ENCODE results near the gene PDZRN3. TPM values are rescaled to one million over a fixed set of nuclear protein-coding genes. Genes with fewer than 3 reads are reported as not detected.

Gene PDZRN3
- total and polyA plus RNA-seq, 8 donors, result 4.5 to 10.9 (median 7.4) TPM

DNA sequence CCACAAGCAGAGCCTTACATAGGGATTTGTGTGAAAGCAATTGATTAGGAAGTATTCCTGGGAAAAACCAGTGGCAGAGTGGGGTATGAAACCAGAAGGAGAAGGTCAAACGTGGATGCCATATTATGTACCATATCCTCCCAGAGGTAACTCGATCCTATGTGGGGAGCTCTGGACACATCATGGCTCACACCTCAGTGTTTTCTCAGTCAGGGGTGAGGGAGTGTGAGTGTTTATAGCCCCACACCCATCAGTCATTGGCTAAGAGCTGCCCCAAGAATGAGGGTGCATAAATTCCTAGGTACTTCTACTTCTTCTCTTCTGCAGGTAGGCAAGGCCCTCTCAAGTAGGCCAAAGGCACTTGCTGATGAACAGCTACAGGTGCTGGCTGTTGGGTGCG is 28.2 kb upstream of the PDZRN3 start:
- H3K4me1 ChIP-seq, result no peaks in the 10 kb centered on the region
- no peak overlapping the region for H3K27ac ChIP-seq
- no peak for TF ChIP-seq CTCF (IDR thresholded peaks at IDR 0.05)
- no peak overlapping the region for H3K4me3 ChIP-seq
- no peak for FAIRE-seq
- H3K27me3 ChIP-seq, result no peaks in the 10 kb centered on the region
- 88 to 91% methylated on average over 3 of the region's 3 CpGs for WGBS, 2 donors
- no peak for ATAC-seq
- H3K9me3 ChIP-seq, result no peaks in the 10 kb centered on the region
- H3K36me3 ChIP-seq, result no peaks in the 10 kb centered on the region
- no peak for DNase-seq
- intact Hi-C loops (cut with DNase I), result no loop called here

GRCh38 chr3:73637042-73637441 is 12.3 kb upstream of the PDZRN3 start:
- H3K27me3 ChIP-seq, result no peaks in the 10 kb centered on the region
- H3K4me3 ChIP-seq, result no peak overlapping the region
- H3K9me3 ChIP-seq, result no peaks in the 10 kb centered on the region
- H3K27ac ChIP-seq, result no peak overlapping the region
- ATAC-seq (peak in 1 of 4 donors; percentile 29), FAIRE-seq (no peak), DNase-seq (no peak)
- intact Hi-C loops (cut with DNase I), result no loop called here
- TF ChIP-seq CTCF (IDR thresholded peaks at IDR 0.05), result no peak
- no peaks in the 10 kb centered on the region for H3K4me1 ChIP-seq
- H3K36me3 ChIP-seq, result no peaks in the 10 kb centered on the region

DNA sequence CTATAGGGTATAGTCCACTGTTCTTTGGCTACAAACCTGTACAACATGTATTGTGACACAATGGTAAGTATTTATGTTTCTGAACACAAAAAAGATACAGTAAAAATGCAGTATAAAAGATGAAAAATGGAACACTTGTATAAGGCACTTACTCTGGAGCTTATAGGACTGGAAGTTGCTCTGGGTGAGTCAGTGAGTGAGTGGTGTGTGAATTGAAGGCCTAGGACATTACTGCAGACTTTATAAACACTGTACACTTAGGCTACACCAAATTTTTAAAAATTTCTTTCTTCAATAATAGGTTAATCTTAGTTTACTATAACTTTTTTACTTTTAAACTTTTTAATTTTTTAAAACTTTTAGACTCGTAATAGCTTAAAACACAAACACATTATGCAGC is 10.5 kb upstream of the PDZRN3 start:
- no peaks in the 10 kb centered on the region for H3K36me3 ChIP-seq
- no peaks in the 10 kb centered on the region for H3K9me3 ChIP-seq
- intact Hi-C loops (cut with DNase I), result no loop called here

GRCh38 chr3:73633916-73634344 is 9.2 kb upstream of the PDZRN3 start:
- WGBS, 2 donors, result 64 to 70% methylated on average over 3 of the region's 3 CpGs
- Histone ChIP-seq H3K27me3 (no peaks in the 10 kb centered on the region), H3K9me3 (no peaks in the 10 kb centered on the region), H3K36me3 (no peaks in the 10 kb centered on the region), H3K27ac (no peak overlapping the region), H3K4me3 (no peak overlapping the region), H3K4me1 (no peaks in the 10 kb centered on the region)
- DNase-seq (no peak), FAIRE-seq (no peak), ATAC-seq (no peak)
- intact Hi-C loops (cut with DNase I), result no loop called here
- no peak for TF ChIP-seq CTCF (IDR thresholded peaks at IDR 0.05)

More for the DNA sequence above, 10.5 kb upstream of the PDZRN3 start:
- Histone ChIP-seq H3K4me1 (no peaks in the 10 kb centered on the region), H3K27me3 (no peaks in the 10 kb centered on the region), H3K27ac (no peak overlapping the region), H3K4me3 (no peak overlapping the region)
- no peak for TF ChIP-seq CTCF (IDR thresholded peaks at IDR 0.05)
- DNase-seq (no peak), FAIRE-seq (no peak), ATAC-seq (no peak)
- 2 to 95% methylated on average over 1 of the region's 1 CpG for WGBS, 2 donors

- intact Hi-C loops (cut with DNase I), result no loop called here
- ATAC-seq, result no peak
- Histone ChIP-seq H3K36me3 (no peaks in the 10 kb centered on the region), H3K27ac (no peak overlapping the region), H3K9me3 (no peaks in the 10 kb centered on the region), H3K4me3 (no peak overlapping the region), H3K4me1 (no peaks in the 10 kb centered on the region), H3K27me3 (no peaks in the 10 kb centered on the region)
- no peak for DNase-seq
- WGBS, 2 donors, result 50 to 56% methylated on average over 2 of the region's 2 CpGs
- FAIRE-seq, result no peak
- no peak for TF ChIP-seq CTCF (IDR thresholded peaks at IDR 0.05)
Observed at GRCh38 chr3:73633453-73633852, 8.7 kb upstream of the PDZRN3 start.

Measured in pancreas (tissue), 10 donors.